GM12801 (cell line): ENCODE measurements around the gene ADGRG3.

ENCODE experiments used
- TF ChIP-seq, protein P1 (sequence below): IDR thresholded peaks from one replicate; pipeline ENCODE4 v1.5.1; 2011; ENCODE audit warnings: control low read depth; ENCODE audit not compliant: insufficient read length; ENCODE audit errors: extremely low read depth

Gene ADGRG3

DNA sequence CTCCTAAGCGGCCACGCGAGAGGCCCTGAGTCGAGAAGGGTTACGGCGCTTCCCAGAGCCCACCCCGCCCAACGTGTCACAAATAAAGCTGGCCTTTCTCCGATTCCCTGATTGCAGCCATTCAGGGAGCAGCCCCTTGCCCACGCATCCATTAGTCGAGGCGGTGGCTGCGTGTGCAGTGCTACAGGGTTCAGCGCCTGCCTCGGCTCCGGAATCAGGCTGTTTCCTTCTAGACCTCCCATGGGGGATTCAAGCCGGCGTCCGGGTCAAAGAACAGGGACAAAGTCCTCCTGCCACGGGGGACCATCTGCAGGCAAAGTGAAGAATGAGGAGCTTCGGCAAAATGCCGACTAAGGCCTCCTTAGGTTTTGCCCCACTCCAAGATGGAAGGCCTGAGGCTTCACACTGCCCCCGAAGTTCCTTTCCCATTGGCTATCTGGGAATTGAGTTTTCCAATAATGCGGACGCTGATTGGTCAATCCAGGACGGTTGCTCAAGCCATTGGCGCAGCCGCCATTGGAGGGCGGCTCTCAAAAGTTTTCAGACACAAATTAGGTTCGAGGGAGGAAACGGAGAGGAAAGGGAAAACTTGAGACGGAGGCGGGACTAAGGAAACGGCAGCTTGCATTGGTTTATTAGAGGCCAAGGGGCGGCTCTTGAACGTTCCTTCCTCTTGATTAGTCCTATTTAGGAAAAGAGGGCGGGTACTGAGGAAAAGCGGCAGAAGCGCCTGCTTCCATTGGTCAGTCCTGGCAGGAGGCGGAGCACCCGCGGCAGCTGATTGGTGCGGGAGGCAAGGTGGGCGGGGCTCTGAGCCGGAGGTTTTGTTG is 67.0 kb downstream of the ADGRG3 start:
- TF ChIP-seq, protein P1, sequence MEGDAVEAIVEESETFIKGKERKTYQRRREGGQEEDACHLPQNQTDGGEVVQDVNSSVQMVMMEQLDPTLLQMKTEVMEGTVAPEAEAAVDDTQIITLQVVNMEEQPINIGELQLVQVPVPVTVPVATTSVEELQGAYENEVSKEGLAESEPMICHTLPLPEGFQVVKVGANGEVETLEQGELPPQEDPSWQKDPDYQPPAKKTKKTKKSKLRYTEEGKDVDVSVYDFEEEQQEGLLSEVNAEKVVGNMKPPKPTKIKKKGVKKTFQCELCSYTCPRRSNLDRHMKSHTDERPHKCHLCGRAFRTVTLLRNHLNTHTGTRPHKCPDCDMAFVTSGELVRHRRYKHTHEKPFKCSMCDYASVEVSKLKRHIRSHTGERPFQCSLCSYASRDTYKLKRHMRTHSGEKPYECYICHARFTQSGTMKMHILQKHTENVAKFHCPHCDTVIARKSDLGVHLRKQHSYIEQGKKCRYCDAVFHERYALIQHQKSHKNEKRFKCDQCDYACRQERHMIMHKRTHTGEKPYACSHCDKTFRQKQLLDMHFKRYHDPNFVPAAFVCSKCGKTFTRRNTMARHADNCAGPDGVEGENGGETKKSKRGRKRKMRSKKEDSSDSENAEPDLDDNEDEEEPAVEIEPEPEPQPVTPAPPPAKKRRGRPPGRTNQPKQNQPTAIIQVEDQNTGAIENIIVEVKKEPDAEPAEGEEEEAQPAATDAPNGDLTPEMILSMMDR = no peak

DNA sequence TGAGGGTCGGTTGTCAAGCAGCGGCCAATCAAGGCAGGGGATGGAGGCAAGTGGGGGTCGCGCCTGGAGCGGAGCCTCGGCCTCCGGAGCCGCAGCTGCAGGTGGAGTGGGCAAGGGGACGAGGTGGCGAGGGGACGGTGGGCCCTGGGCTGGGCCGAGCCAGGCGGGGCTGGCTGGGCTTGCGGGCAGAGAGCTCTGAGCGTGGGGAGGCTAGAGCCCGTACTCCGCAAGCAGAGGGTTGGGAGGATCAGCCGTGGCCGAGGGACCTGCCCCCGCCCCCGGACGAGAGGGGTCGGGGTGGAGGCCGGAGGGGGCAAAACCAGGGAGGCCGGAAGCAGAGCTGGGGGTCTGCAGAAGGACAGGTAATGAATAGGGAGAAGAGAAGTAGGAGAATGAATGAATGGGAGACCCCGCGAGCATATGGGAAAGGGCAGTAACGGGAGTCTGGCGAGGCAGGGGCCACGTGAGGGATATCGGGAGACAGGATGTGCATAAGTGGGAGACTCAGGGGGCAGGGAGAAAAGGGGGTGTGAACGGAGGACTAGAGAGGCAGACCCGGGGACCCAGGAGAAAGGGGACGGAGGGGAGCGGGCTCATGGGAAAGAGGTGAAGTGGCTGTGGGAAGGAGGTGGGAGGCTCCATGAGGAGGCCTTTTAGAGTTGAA is 67.8 kb downstream of the ADGRG3 start, which contains the start of gene KATNB1:
Gene KATNB1, plus strand, starts transcription at position 16 of the 664 bp plus-strand sequence. CDS start 1,474 bp downstream, outside the sequence.
- TF ChIP-seq, protein P1 = no peak

DNA sequence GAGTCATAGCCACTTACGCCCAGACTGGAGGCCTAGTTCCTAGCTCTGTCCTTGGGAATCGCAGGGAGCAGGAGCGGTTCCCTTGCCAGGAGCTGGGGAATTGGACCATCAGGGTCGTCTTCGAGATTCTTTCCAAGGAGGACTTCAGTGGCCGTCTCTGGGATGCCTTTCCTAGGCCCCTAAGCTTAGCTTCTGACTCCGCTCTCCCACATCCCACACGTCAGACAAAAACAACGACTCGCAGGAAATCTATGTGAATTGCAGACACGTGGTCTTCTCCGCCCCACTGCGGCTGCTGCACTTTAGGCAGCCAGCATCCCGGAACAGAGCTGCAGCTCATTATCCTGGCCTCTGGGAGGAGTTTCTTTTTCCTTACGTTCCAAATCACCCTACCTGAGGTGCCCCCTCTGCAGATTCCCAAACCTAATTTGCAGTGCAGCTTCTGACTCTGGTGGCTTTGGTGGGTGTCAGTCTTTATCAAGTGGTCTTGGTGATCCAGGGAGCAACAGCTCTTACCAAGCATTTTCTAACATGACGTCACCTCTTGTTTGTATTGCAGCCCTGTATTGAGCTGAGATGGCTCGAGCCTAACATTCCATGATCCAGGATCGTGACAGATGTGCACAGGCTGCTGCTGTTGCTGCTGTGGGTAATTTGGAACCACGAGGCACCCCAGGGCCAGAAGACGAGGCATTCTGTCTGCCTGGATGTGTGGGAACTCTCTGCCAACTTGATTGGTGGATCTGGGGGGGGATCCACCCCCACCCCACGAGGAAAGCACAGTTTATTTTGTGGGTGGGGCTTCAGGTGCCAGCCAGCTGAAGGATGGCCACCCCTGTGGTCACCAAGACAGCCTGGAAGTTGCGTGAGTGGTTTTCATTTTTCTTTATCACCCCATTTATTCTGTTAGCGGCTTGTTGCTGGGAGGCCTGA is 68.6 kb downstream of the ADGRG3 start:
- TF ChIP-seq, protein P1 = no peak

DNA sequence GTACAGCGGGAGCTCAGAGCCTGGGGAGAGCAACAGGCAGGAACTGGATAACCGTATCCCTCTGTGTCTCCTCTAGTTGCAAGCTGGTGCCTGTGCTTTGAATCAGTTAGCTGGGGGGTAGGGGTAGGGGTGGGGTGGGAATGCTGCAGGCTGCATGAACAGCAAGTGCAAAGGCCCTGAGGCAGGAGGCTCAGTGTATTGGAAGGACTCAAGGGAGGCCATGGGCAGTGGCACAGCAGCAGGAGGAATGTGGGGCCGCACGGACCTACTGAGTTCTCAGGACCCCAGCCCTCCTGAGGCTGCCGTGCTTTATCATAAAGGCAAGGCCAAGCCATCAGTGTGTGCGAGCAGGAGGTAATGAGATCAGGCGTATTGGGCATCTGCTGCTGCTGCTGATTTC is 70.7 kb downstream of the ADGRG3 start:
- TF ChIP-seq, protein P1 = no peak
